WERI-Rb-1 (cell line): ENCODE data around the gene P4HA1.

ENCODE experiments used
- DNase-seq: peaks from one replicate; pipeline ENCODE4 v3.0.0-alpha.2; 2020
- H3K27ac ChIP-seq: fragments of 250-450 bp; sonication (Bioruptor Pico); 2 replicates; pipeline ENCODE4 v1.5.1; 2020; ENCODE audit warnings: mild to moderate bottlenecking, moderate library complexity
- H3K27me3 ChIP-seq: fragments of 250-450 bp; sonication (Bioruptor Pico); 2 replicates; pipeline ENCODE4 v1.5.1; 2021; ENCODE audit warnings: mild to moderate bottlenecking, low read depth, moderate library complexity; ENCODE audit not compliant: insufficient read depth, severe bottlenecking
- H3K36me3 ChIP-seq: fragments of 250-450 bp; sonication (Bioruptor Pico); 2 replicates; pipeline ENCODE4 v1.5.1; 2020; ENCODE audit warnings: mild to moderate bottlenecking, moderate library complexity
- H3K4me3 ChIP-seq: 2 replicates; pipeline ENCODE4 v1.5.1; 2011; ENCODE audit warnings: low read depth, mild to moderate bottlenecking, control low read depth, low read length
- H3K9me3 ChIP-seq: fragments of 250-450 bp; sonication (Bioruptor Pico); 2 replicates; pipeline ENCODE4 v1.5.1; 2021; ENCODE audit warnings: mild to moderate bottlenecking, moderate library complexity; ENCODE audit not compliant: severe bottlenecking
- TF ChIP-seq, protein P1 (sequence below): IDR thresholded peaks from 2 replicates; pipeline ENCODE4 v1.5.1; 2011; ENCODE audit warnings: low read depth, mild to moderate bottlenecking, control low read depth, inconsistent platforms, low read length

P4HA1 gene

DNA sequence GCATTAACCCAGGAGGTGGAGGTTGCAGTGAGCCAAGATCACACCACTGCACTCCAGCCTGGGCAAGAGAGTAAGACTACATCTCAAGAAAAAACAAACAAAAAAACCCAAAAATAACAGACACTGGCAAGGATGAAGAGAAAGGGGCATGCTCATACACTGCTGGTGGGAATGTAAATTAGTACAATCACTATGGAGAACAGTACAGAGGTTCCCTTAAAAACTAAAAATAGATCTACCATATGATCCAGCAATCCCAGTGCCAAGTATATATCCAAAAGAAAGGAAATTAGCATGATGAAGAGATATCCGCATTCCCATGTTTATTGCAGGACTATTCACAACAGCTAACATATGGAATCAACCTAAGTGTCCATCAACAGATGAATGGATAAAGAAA lies 75.6 kb downstream of the P4HA1 start:
- H3K4me3 ChIP-seq = no peak overlapping the region
- TF ChIP-seq, protein P1, sequence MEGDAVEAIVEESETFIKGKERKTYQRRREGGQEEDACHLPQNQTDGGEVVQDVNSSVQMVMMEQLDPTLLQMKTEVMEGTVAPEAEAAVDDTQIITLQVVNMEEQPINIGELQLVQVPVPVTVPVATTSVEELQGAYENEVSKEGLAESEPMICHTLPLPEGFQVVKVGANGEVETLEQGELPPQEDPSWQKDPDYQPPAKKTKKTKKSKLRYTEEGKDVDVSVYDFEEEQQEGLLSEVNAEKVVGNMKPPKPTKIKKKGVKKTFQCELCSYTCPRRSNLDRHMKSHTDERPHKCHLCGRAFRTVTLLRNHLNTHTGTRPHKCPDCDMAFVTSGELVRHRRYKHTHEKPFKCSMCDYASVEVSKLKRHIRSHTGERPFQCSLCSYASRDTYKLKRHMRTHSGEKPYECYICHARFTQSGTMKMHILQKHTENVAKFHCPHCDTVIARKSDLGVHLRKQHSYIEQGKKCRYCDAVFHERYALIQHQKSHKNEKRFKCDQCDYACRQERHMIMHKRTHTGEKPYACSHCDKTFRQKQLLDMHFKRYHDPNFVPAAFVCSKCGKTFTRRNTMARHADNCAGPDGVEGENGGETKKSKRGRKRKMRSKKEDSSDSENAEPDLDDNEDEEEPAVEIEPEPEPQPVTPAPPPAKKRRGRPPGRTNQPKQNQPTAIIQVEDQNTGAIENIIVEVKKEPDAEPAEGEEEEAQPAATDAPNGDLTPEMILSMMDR = no peak
- no peaks in the 10 kb centered on the region for H3K27me3 ChIP-seq
- H3K9me3 ChIP-seq = no peaks in the 10 kb centered on the region
- no peak for DNase-seq
- no peak overlapping the region for H3K27ac ChIP-seq
- peaks cover 5% of the 10 kb centered on the region for H3K36me3 ChIP-seq

DNA sequence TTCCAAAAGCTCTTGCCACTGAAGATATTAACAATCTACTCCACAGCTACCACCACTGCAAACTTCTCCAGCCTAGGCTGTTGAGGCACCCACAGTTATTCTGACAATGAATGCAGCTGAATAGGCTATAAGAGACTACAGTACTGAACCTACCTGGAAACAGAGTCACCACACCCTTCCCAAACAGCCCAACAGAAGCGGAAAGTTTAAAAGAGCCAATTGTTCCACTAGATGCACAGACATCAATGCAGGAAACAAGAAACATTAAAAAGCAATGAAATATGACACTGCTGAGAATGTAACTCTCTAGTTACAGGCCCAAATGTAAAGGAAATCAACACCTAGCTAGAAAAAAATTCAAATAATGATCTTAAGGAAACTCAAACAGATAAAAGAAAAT lies 77.6 kb downstream of the P4HA1 start:
- H3K27ac ChIP-seq = no peak overlapping the region
- peaks cover 13% of the 10 kb centered on the region for H3K36me3 ChIP-seq
- H3K4me3 ChIP-seq = no peak overlapping the region
- no peaks in the 10 kb centered on the region for H3K9me3 ChIP-seq
- TF ChIP-seq, protein P1 = no peak
- no peak for DNase-seq
- no peaks in the 10 kb centered on the region for H3K27me3 ChIP-seq

DNA sequence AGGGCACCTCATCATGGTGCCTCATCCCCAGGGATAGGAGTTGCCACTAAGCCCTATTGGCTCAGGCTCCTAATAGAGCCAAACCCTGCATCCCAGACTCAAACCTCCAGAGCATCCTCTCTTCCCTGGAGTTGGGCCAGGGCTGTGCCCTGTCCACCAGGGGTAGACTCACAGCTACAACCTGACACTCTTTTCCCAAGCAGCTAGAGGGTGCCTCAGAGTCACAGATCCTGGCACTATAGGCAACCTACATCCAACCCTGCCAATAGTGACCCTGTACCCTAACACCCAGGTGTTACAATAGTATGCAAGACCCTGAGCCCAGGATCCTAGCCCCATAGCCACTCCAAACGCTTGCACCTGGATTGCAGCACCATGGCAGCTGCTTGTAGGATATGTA lies 78.0 kb downstream of the P4HA1 start:
- TF ChIP-seq, protein P1 = no peak
- no peaks in the 10 kb centered on the region for H3K27me3 ChIP-seq
- no peak for DNase-seq
- H3K4me3 ChIP-seq = no peak overlapping the region
- H3K27ac ChIP-seq = no peak overlapping the region
- H3K9me3 ChIP-seq = no peaks in the 10 kb centered on the region
- peaks cover 16% of the 10 kb centered on the region for H3K36me3 ChIP-seq

DNA sequence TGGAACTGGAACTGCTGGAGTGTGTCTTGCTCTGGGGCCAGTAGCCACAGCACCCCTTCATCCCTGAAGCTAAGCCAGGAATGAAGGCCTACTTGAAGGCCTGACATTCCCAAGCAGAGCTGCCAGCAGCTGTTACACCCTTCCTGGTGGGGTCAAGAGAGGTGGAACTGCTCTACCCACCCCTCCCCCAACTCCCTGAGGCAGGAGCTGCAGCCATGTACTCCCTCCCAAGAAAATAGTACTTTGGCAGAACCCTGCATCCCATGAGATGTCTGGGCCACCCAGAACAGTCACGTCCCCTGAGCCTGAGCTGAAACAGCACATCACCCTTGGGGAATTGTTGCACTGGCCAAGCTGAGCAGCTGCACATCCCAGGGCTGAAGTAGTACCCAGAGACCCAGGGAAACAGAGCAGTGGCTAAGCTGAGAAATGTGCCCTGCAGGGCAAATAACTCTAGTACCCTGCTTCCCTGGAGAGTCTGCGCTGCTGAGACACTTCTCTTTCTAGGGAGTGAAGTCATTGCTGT lies 78.6 kb downstream of the P4HA1 start:
- Histone ChIP-seq H3K27ac (no peak overlapping the region), H3K27me3 (no peaks in the 10 kb centered on the region), H3K36me3 (peaks cover 19% of the 10 kb centered on the region), H3K4me3 (no peak overlapping the region), H3K9me3 (no peaks in the 10 kb centered on the region)
- peak; percentile 39 for DNase-seq
- TF ChIP-seq, protein P1 = no peak

DNA sequence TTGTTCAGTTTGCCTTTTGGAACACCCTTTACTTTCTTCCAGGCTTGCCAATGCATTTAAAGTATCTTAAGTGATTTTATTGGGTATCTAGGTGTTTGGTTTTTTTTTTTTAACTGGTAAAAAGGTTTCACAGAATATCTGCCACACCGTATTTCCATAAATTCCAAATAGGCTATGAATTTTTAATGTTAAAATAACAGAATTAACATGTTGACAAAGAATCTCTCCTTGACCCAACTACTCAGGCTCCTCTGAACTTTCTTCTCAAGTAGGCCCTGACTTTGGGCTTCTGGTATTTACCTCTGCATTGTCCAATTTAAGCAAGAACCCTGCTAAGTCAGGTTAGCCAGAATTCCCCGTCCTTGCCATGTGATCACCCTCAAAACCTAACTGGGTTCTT lies 80.9 kb downstream of the P4HA1 start:
- no peaks in the 10 kb centered on the region for H3K27me3 ChIP-seq
- H3K9me3 ChIP-seq = no peaks in the 10 kb centered on the region
- no peak for DNase-seq
- TF ChIP-seq, protein P1 = no peak
- H3K27ac ChIP-seq = no peak overlapping the region
- no peak overlapping the region for H3K4me3 ChIP-seq
- peaks cover 26% of the 10 kb centered on the region for H3K36me3 ChIP-seq

DNA sequence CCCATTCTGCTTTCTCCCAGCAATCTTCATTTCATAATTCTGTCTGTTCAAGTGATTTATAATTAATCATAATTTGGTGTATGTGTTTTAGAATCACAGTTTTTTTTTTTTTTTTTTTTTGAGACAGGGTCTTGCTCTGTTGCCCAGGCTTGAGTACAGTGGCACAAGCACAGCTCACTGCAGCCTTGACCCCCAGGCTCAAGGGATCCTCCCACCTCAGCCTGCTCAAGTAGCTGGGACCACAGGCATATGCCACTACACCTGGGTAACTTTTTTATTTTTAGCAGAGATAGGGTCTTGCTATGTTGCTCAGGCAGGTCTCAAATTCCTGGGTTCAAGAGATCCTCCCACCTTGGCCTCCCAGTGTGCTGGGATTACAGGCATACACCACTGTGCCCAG lies 92.8 kb downstream of the P4HA1 start:
- no peak for DNase-seq
- no peaks in the 10 kb centered on the region for H3K36me3 ChIP-seq
- H3K9me3 ChIP-seq = no peaks in the 10 kb centered on the region
- no peak overlapping the region for H3K27ac ChIP-seq
- H3K4me3 ChIP-seq = no peak overlapping the region
- H3K27me3 ChIP-seq = no peaks in the 10 kb centered on the region
- TF ChIP-seq, protein P1 = no peak
